NT2/D1 (cell line): Measurements from ENCODE around the gene LRRN4.

Experiments
- SUZ12 ChIP-seq: IDR thresholded peaks from 2 replicates; pipeline ENCODE4 v1.6.1; 2011; ENCODE audit not compliant: insufficient read length, insufficient read depth; ENCODE audit errors: extremely low read depth
- ZNF274 ChIP-seq: IDR thresholded peaks from 2 replicates; pipeline ENCODE4 v1.6.1; 2011; ENCODE audit warnings: mild to moderate bottlenecking, low read depth, low read length

GRCh38 chr20:6051505-6051904, 2.4 kb downstream of the LRRN4 start:
- TF ChIP-seq ZNF274 (no peak), SUZ12 (no peak)
